Hematopoietic multipotent progenitor cell treated with erythropoietin and hydrocortisone succinate and interleukin-3 and kit ligand, for 4 days (in vitro differentiated cells): ENCODE data around the gene CDC42EP3.
A peak's percentile ranks its signal among the peaks of the same experiment; 100 is the strongest.

Experiments
- DNase-seq: peaks from one replicate; pipeline ENCODE4 v3.0.0-alpha.2; 2015

CDC42EP3 gene

DNA sequence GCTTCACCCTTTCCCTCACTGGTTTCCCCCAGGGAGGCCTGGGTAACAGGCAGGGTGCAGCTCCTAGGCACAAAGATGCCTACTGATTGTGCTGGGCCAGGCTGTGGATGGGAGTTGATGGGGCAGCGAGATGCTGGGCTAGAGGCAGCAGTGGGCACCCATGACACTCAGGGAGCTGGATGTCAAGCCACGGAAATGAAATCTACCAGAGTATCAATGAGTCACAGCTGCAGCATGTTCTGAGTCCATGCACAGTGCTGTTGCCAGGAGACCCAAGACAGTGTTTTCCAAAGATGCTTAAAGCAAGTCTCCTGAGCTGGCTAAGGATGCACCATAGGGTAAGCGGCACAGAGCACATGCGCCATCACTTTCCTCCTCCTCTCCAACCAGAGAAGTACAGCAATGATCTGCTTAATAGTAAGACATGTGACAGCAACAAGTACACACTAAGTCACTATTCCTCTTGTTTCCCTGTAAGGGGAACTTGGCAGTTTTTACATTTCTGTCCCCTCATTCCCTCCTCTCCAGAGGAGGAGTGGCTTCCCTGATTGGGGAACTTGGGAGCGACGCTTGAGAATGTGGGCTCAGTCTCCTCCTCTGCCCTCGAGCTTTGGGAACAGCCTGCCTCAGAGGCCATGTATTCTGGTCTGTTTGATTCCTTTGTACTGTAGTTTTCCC, 57.2 kb downstream of the CDC42EP3 start:
- no peak for DNase-seq

DNA sequence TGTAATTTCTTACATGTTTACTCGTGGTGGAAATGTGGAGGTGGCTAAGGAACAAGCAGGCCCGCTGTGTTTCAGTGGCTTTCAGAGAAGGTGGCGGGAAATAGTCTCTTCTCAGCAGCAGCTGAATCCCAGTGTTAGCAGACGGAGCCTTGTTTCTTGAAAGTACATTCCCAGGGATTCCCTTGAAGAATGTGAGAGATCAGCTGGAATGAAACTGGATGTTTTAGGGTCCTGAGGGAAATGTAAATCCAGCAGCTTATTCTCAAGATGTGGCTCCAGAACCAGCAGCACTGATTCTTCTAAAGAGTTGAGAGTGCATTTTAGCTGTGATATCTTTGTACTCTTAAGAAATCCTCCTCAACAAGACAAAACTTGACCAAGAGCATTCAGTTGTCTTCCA, 59.1 kb downstream of the CDC42EP3 start:
- no peak for DNase-seq

DNA sequence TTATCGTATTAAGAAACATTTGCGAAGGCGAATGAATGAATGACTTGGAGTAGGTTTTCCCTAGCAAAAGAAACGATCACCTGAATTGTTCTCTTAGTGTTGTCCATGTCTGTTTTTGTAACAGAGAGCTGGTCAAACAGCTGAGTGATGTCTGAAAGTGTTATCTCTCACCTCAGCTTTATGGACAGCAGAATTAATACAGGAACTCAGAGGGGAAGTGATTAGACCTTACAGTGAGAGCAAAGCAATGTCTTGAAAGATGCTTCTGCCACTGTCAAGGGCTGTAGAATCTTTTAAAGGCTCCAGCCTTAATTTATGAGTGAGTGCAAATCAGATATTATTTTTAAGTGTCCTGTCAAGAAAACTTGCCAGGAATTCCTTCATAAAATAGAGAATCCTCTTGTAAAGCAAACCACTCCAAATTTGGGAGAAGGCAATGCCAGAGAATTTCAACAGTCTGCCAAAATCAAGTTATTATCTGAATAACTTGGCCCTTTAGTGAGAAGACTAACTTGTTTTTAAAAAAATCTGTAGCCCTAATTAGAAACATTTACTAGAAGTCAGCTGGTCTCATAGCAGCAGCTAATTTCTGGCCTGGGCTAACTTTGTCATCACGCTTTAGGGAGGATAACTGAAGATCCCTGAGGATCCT, 60.7 kb downstream of the CDC42EP3 start:
- DNase-seq = no peak

- DNase-seq = no peak
Measured at GRCh38 chr2:37609782-37610181, 61.7 kb downstream of the CDC42EP3 start.

GRCh38 chr2:37604716-37605115, 66.7 kb downstream of the CDC42EP3 start:
- DNase-seq = no peak

DNA sequence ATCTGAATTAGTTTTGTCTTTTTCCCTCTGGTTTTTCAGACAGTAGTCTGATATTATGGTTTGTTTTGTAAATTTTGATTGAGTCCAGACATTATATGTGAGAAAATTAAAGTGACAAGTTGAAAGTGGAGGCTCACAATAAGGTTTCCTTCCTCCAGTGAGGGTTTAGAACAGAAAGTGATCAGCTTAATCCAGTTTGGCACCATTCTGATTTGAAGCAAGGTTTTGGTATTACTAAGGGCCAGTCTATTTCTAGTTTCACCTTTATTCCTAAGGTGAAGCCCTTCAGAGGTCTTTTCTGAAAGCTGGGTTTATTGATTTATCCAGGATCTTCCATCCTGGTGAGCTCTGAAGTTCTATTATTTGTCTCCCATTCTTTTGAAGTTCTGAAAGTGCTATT, 68.7 kb downstream of the CDC42EP3 start:
- DNase-seq = no peak

DNA sequence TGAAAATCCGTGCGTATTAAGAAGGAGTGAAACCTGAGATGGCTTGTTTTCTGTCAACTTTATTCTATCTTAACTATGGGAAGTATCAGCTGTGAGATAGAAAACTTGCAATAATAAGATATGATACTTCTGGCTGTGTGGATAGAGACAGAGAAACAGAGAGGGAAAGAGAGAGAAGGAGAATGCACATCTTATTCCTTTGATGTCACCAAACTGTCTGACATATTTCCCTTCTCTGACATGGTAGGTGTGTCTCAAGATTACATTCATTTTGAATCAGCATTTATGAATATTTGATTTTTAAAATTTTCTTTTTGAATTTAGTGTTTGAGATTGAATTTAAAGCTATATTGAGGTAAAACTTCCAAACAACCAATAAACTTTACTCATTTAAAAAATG, 69.4 kb downstream of the CDC42EP3 start:
- DNase-seq = no peak

- DNase-seq = no peak
Measured at GRCh38 chr2:37601569-37601968, 69.9 kb downstream of the CDC42EP3 start.

GRCh38 chr2:37600735-37601134, 70.7 kb downstream of the CDC42EP3 start:
- peak; percentile 40 for DNase-seq

DNA sequence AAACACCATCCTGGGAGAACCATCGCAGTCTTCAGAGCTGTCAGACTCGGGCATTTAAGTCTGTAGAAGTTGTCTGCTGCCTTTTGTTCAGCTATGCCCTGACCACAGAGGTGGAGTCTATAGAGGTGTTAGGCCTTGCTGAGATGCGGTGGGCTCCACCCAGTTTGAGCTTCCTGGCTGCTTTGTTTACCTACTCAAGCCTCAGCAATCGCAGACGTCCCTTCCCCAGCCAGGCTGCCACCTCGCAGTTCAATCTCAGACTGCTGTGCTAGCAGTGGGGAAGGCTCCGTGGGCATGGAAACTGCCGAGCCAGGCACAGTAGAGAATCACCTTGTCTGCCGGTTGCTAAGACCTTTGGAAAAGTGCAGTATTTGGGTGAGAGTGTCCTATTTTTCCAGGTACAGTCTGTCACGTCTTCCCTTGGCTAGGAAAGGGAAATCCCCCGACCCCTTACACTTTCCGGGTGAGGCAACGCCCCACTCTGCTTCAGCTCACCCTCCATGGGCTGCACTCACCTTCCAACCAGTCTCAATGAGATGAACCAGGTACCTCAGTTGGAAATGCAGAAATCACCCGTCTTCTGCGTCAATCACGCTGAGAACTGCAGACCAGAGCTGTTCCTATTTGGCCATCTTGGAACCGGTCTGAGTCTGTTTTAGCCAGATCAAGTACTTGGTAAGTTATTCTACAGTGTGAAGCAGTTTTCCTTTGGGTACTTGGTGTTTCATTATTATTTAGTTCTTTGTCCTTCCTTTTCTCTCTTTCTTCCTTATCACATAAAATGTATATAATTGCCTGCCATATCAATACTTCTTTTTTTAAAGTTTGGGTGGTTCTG, 71.5 kb downstream of the CDC42EP3 start:
- DNase-seq = no peak

DNA sequence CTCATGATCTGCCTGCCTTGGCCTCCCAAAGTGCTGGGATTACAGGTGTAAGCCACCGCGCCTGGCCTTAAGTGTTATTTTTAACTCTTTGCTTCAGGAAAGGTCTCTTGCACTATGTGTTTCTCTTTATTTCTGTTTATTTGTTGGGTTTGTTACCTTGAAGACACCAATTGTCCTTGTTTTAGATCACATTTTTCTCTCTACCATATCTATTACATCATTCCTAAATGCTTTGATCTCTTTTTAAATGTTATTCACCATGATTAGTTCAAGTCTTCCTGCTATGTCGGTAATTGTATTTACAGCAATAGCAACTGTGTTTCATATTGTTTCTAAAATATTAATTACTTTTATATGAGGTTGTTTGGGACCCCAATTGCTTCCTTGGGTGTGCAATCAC, 77.7 kb downstream of the CDC42EP3 start:
- DNase-seq = no peak

GRCh38 chr2:37593024-37593423, 78.4 kb downstream of the CDC42EP3 start:
- no peak for DNase-seq
